Mammary epithelial cell (primary cell): Measurements from ENCODE around the gene EBLN1.

Experiments
- CTCF ChIP-seq, 2 donors: IDR thresholded peaks in 1 of 2; conservative IDR thresholded peaks in 1 of 2; 2 replicates each; pipeline ENCODE4 v1.5.1; 2011 to 2012; ENCODE audit warnings: inconsistent platforms in 2 of 2, low read length in 2 of 2, mild to moderate bottlenecking in 2 of 2, control low read depth in 1 of 2, low read depth in 1 of 2; ENCODE audit not compliant: insufficient read depth in 1 of 2; ENCODE audit errors: extremely low read depth in 1 of 2
- EZH2 ChIP-seq: IDR thresholded peaks from 2 replicates; pipeline ENCODE4 v1.6.1; 2012; ENCODE audit warnings: low read length, inconsistent platforms, borderline replicate concordance

GRCh38 chr10:22159180-22159579 is 58.6 kb downstream of the EBLN1 start:
- TF ChIP-seq CTCF (conservative IDR thresholded peaks at IDR 0.05 in 1 of 2, IDR thresholded peaks at IDR 0.05 in 1 of 2; ENCODE audit: extremely low read depth in 1 of 2, insufficient read depth in 1 of 2, low read depth in 1 of 2, low read length in 2 of 2): no peak
- TF ChIP-seq EZH2: no peak
